Limb (tissue), 2 donors: ENCODE results near the gene HVCN1.
"Not testable (repeated sequence)": the region's sequence is repeated elsewhere in the genome, so short reads cannot be mapped to it uniquely, and the experiment has no call there.

ENCODE experiments used
- DNase-seq, 2 donors: peaks; one replicate each; pipeline ENCODE4 v3.0.0-alpha.2; 2016; ENCODE audit errors: extremely low spot score in 2 of 2

The HVCN1 gene, protein sequence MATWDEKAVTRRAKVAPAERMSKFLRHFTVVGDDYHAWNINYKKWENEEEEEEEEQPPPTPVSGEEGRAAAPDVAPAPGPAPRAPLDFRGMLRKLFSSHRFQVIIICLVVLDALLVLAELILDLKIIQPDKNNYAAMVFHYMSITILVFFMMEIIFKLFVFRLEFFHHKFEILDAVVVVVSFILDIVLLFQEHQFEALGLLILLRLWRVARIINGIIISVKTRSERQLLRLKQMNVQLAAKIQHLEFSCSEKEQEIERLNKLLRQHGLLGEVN

DNA sequence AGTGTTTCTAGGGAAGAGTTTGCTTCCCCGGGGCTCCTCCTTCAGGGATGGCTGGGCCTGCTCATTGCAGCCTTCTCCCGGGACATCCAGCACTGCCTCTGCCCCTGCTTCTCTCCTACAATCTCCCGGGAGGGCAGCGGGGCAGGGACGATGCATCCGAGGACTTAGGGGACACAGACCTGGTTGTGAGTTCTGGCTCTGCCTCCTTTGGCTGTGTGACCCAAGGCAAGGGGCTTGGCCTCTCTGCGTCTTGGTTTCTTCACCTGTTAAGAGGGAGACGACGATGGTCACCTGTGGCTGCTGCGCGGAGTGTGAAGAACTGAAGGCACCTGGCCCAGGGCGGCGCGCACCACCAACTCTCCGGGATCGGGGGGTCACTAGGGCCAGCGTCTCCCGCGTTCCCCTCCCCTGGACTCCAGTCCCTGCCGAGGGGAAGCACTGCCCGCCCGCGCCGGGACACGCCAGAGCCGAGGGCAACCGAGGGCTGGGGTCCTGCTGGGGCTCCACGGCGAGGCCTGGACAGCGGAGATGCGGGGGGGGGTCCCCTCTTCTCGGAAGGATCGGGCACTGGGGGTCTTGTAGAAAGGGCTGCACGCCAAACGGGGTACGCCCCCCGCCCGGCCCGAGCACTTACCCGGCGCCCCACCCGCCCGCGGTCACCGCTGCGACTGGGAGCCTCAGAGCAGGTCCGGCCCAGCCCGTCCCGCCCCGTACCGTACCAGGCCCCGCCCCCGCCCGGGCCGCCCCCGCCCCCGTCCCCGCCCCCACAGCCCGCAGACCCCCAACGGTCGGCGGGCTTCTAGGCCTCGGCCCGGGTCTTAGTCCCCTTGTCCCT is at the start of gene HVCN1:
TSS of gene HVCN1 (minus strand) at position 670 of the 835 bp plus-strand sequence. CDS start 5,870 bp downstream, outside the sequence.
- DNase-seq, result peak in 1 of 2 donors; percentile 81

DNA sequence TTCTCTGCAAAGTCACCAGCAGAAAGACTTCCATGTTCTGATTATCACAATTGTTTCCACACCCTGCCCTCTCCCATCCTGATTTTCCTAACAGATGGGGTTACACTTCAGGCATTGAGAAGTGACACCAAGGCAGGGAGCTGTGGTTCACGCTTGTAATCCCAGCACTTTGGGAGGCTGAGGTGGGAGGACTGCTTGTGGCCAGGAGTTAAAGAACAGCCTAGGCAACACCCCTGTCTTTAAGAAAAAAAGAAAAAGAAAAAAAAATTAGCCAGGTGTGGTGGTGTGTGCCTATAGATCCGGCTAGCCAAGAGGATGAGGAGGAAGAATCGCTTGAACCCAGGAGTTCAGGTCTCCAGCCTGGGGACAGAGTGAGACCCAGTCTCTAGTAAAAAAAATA is 48.6 kb upstream of the HVCN1 start:
- DNase-seq, result no peak

DNA sequence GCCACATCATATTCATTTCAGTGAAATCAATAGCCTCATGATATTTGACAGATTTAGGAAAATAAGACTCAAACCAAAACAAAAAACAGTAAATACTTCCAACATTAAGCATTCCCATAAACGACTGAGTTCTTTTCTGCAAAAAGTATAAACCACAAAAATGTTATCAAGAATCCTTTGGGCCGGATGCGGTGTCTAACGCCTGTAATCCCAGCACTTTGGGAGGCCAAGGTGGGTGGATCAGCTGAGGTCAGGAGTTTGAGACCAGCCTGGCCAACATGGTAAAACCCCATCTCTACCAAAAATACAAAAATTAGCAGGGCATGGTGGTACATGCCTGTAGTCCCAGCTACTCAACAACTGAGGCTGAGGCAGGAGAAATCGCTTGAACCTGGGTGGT is 48.1 kb upstream of the HVCN1 start:
- not testable (repeated sequence) for DNase-seq

DNA sequence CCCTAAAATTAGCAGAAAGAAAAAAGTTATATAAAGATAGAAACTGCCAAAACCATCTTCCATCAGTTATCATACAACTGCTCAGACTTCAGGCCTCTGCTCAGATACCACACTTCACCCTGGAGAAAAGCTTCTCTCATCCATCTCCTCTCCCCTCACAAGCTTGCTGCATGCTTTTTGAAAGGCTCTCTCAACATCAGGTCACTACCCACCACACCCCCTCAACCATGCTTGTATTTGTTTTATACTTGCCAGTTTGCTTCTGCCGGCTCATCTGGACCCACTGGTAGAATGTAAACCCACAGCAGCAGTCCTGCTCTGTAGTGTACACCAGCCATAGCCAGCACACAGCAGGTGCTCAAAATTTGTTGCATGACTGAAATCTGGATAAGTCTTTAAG is 45.0 kb upstream of the HVCN1 start:
- DNase-seq, result no peak

DNA sequence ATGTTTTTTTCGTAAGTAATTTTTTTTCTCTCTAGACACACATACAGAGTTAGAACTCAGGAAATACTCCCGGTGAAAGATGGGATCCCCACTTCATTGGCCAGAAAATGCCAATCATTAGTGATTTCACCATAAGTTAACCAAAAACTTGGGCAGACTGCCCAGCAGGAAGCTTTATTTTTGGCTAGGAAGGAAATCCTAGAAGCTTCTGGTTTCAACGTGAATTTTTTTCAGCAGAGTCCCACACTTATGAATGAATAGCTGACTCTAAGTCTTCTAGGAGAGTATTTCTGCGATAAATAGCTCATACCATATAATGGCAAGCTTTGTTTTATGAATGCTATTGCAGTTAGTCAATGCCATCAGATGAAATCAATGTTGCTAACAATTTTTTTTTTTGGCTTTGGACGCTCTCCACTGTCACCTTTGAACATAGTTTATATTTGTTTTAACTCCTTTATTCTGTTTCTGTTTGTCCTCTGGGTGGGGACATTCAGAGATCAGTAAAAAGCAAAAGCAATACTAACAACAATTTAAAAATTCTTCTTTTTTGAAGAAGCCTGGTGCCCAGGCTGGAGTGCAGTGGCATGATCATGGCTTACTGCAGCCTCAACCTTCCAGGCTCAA is 44.3 kb upstream of the HVCN1 start:
- no peak for DNase-seq

DNA sequence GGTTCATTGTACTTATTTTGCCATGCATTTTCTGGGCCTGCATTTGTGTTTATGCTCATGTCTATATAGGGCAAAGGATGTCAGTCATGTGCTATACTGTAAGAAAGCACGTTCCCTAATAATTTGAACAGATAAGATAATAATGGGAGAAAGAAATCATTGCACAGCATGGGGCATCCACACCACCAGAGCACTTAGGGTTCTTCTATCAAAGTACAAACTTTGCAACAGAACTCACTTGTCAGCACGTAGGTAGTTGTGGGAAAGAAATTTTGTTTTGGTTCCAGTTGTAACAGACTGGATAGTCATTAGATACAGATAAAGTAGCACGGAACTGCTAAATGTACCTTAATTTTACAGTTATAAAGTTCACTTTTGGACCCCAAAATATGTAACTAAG is 43.7 kb upstream of the HVCN1 start:
- no peak for DNase-seq

DNA sequence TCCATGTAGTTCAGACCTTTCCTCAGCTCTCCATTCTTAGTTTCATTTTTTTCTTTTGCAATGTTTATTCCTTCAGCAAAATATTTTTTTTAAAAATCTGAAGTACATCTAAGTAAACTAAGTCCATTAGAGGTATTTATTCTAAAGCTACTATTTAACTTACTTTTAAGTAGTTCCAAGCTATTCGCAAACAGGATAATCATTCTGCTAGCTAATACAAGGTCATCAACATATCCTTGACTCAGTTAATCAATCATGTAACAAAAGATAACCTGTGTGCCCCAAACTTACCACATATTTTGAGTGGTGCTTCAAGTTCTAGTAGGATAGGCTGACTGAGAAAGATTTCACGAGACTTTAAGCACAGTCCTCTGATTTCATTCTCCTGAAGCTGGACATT is 42.6 kb upstream of the HVCN1 start:
- no peak for DNase-seq

DNA sequence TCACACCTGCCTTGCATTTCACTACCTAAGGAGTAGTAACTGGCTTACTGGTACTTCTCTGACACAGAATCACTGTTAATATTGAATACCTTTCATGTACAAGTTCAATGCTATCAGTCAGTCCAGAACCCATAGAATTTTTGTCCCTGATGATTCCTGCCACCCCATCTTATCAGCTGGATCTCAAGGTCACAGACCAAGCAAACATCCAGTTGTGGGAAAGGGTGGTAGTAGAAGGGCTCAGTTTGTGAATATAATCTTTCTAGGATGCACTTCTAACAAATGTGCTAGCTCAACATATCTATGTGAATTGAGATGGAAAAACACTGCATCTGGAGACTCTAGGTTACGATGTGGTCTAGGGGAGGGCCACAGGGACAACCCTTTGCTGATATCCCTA is 39.7 kb upstream of the HVCN1 start:
- DNase-seq, result no peak

DNA sequence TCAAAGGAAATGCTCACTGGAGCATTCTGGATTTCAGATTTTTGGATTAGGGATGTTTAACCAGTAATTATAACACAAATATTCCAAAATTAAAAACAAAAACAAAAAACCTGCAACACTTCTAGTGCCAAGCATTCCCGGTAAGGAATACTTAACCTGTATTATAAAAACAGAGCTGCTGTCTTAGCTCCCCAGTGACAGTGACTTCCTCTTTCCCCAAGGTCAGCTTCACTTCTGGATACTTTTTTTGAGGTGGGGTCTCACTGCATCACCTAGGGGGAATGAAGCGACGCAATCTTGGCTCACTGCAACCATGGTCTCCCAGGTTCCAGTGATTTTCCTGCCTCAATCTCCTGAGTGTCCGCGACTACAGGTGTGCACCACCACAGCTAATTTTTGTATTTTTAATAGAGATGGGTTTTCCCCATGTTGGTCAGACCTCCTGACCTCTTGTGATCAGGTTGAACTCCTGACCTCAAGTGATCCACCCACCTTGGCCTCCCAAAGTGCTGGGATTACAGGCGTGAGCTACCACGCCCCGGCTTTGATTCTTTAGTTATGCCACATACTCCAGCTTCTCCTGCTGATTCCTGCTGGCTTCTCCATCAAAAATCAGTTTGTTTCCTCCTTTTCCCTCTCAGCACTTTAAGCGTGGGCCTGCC is 37.9 kb upstream of the HVCN1 start:
- DNase-seq, result no peak

DNA sequence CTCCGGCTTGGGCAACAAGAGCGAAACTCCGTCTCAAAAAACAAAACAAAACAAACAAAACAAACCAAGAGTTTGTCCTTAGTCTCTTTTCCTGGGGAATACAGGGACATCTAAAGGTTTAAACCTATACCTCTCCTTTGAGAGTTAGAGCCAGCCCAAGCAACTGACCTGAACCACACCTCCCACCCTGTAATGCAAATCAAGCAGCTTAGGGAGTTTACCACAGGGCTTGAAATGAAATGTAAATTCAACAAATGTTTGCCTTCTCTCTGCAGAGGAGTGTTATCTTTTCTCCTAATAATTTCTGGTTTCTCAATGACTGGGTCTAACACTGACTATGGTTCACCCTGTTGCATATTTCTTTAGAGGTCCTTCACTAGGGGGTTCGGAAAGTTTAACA is 37.1 kb upstream of the HVCN1 start:
- DNase-seq, result no peak

DNA sequence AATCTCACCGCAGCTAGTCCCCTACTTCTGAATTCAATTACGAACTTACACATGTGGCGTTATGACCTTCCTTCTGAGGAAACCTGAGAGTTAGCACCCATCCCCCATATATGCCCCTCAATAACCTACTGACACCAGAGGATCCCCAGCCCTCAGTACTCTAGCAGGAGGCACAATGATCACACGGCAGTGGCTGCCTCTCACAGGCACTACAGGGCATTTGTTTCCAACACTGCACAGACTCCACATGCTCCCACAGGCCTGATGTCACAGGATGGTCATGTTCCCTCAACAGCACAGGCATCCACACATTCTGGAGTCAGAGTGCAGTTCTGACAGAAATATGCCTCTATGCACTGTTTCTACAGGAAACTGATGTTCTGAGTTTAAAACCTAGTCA is 36.4 kb upstream of the HVCN1 start:
- DNase-seq, result no peak

DNA sequence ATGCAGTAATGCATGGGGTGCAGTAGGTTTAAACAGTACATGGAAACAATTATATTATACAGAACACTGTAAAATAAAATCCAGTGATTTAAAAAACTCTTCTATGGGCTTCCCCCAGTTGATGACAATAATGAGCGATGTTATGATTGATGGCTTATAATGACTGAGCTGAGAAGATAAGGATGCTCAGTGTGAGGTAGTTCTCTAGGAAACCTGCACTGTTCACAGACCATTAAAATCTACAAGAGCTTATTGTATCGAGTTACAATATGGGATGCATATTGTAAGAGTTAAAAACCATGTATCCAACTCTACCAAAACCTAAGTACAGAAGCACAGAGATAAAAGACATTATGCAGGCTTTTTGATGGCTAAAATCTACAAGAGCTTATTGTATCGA is 34.0 kb upstream of the HVCN1 start:
- not testable (repeated sequence) for DNase-seq

DNA sequence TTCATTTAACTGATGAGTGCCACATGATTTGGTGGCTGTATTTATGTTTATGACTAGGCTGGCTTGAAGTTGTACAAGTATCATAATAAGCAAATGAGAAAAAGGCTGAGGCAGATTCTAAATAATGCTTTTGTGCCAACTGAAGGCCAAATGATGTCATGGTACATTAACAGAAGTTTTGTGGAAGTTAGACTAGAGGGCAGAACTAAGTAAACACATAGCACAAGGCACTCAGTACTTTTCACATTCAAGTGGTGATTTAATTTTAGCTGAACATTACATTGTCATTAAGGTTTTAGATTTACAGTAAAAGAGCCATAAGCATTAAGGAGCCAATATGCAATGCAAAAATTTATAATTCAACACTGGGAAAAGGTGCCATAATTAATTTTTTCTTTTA is 32.7 kb upstream of the HVCN1 start:
- DNase-seq, result no peak

DNA sequence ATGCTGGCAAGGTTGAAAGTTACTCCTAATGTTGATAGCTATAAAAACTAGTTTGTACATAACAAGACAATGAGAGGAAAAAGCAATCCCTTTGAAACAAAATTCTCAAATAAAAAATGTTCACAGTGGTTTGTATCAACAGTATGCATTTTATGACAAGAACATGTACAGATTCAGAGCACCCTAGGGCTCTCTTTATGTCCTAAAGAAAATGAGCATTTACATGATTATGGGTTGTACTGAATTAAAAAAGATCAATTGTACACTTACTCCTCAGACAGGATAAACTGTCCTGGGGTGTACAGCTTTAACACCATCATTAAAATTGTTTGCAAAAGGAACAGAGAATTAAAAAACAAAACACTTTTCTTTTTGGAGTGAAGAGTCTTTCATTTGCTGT is 31.6 kb upstream of the HVCN1 start:
- DNase-seq, result no peak

DNA sequence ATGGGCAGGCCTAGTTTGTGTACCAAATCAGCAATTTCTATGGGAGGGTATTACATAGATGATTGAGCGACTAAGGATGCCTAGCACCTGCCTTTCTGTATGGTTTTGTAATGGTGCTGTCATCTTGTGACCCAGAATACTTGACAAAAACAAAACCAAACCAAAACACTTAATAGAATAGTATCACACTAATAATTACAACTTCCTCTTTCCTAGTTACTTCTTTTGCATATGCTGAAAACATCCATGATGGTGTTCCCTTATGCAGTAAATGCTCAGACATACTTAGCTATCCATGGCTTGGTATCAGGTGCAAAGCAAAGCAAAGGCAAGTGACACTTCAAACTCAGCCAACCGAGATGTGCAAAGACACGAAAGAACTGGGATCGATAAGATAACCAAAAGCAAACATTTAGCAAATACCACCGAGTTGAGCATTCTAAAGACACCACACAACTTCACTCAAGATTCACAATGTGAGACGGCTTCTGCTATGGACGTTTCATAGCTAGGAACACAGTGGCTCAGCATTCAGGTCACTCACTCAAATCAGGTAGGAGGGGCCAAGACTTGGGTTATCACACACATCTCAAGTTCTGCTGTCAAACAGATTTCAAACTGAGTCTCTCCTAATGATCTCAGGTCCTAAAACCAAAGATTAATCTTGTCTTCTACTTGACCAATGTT is 29.4 kb upstream of the HVCN1 start:
- DNase-seq, result no peak

DNA sequence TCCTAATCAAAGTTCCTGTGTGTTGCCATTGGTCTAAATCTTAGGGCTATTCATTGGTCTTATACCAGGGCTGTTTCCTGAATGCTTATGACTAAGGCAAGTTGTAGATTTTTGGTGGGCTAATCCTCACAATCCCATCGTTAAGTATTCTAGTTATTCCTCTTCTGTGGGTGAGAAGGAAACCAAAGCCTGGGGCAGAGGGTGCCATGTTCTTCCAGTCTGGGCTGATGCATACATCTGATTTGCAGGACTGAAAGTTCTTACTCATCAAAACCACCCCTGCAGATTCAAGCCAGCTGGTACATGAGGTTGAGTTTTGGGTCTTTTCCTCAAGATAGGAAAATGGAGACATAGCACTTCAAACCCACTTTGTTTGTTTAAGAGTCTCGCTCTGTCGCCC is 28.1 kb upstream of the HVCN1 start:
- no peak for DNase-seq

DNA sequence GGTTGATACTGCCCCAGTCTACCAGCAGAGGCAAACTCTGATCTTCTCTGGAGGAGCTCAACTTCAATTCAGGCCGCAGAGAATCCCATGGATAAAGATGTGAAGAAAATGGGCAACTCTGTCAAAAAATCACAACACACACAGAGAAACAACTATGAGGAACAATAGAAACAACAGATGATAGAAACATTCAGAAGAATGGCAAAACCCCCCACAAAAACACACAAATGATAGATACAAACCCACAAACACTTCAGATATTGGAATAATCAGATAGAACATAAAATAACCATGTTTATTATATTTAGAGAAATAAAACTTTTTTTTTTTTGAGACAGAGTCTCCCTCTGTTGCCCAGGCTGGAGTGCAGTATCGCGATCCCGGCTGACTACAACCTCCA is 20.0 kb upstream of the HVCN1 start:
- DNase-seq, result no peak

DNA sequence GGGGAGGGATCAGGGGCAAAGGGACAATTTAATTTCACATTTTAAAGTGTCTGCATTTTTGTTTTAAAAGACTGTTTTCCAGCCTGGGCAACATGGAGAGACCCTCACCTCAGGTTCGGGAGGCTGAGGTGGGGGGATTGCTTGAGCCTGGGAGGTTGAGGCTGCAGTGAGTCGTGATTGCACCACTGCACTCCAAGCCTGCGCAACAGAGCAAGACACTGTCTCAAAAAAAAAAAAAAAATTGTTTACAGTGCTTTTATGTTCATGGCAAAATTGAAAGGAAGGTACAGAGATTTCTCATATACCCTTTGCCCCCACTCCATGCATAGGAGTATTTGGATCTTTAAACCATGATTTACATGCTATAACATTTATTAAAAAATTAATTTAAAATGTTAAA is 16.4 kb upstream of the HVCN1 start:
- no peak for DNase-seq

DNA sequence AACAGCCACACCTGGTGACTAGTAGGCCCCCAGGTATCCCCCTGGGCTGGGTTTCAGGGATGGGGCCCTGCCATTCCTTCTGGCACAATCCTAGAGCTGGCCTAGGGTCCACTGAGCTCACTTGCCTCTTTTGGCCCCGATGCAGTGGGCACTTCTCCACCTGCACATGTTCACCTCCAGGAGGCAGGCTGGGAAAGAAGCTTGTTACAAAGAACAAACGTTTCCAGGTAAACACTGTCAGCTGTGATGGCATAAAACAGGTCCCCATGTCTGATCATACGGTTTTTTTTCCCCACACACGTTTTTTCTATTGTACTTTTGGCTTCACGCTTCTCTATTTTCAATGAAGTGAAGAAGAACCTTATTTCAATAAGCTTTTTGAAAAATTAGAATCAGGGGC is 15.8 kb upstream of the HVCN1 start:
- DNase-seq, result no peak

DNA sequence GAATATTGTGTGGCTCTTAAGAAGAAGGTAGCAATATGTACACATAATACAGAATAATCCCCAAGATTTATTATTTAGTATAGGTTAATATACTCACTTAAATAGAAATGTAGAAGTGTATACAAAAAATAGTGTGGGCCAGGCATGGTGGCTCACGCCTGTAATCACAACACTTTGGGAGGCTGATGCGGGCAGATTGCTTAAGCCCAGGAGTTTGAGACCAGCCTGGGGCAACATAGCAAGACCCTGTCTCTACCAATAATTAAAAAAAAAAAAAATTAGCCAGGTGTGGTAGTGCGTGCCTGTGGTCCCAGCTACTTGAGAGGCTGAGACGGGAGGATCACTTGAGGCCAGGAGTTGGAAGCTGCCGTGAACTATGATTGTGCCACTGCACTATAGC is 15.3 kb upstream of the HVCN1 start:
- no peak for DNase-seq

DNA sequence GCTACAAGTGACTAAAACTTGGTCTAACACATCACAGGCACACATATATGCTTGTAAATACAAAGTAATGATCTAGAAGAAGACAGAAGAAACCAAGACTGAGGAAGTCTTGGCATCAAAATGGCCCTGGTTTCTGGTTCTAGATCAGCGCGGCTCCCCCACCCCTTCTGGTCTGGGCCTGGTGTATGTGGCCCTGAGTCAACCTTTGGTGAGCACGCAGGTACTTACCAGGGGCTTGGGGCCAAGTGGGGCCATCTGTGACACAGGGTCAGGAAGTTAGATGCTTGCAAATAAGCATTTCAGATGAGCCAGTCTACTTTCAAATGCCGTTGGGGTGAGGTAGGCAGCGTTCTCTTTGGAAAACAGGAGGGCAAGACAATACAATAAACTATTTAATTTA is 13.2 kb upstream of the HVCN1 start:
- DNase-seq, result no peak
